Pancreas (tissue), 10 donors: Measurements from ENCODE around the gene BFSP2. TPM values are rescaled to one million over a fixed set of nuclear protein-coding genes. Genes with fewer than 3 reads are reported as not detected.

Experiments used
- ATAC-seq, 4 donors: fragments of 200-7000 bp; cut with Tn5 transposase; one replicate each; pipeline versions ENCODE4 v1.8.0 to v1.9.1; 2020; ENCODE audit warnings: mild to moderate bottlenecking in 4 of 4, moderate library complexity in 4 of 4
- DNase-seq, 6 donors: peaks; one replicate each; pipeline ENCODE4 v3.0.0-alpha.2; 2020
- FAIRE-seq: peaks from 2 replicates; lab custom pipeline; 2012; peaks lifted over from hg19 to GRCh38; lab: Jason Lieb, UNC
- H3K27ac ChIP-seq, 4 donors: fragments of 200-600 bp; sonication (generic); 1 replicate in 3 of 4; 2 replicates in 1 of 4; pipeline versions ENCODE4 v1.5.0 to v1.8.0; 2020
- H3K27me3 ChIP-seq, 4 donors: fragments of 200-600 bp; one replicate each; pipeline ENCODE4 v1.8.0; 2021
- H3K36me3 ChIP-seq, 3 donors: fragments of 200-600 bp; sonication (generic) in 1 of 3; one replicate each; pipeline versions ENCODE4 v1.5.0 to v1.8.0; 2020 to 2021
- H3K4me1 ChIP-seq, 3 donors: fragments of 200-600 bp; one replicate each; pipeline ENCODE4 v1.8.0; 2021
- H3K4me3 ChIP-seq, 4 donors: fragments of 200-600 bp; sonication (generic) in 2 of 4; one replicate each; pipeline versions ENCODE4 v1.5.0 to v1.8.0; 2020 to 2021
- H3K9me3 ChIP-seq, 4 donors: fragments of 200-600 bp; one replicate each; pipeline ENCODE4 v1.8.0; 2021
- CTCF ChIP-seq, 4 donors: fragments of 200-600 bp; sonication (generic) in 3 of 4; IDR thresholded peaks; one replicate each; pipeline versions ENCODE4 v1.5.0 to v1.8.0; 2021; ENCODE audit warnings: antibody characterized with exemption in 4 of 4
- WGBS, 2 donors: extraction: QIAGEN DNeasy Blood & Tissue Kit; methylation state at CpG; one replicate each; pipeline ENCODE4 v1.1.7; 2013; 5-methylcytosine and 5-hydroxymethylcytosine counted together
- intact Hi-C, 3 donors: fragments of 100-400 bp; cut with DNase I; formaldehyde crosslinking; loops; one replicate each; pipeline versions ENCODE4 v1.11.1 to v1.14.2; 2022
- polyA plus RNA-seq, 2 donors: library from polyadenylated mRNA; stranded (reverse); fragments of 200-250 nt; gene quantifications; one replicate each; pipeline ENCODE4 v1.2.3, GENCODE V29; 2013
- total RNA-seq, 6 donors: library from RNA; stranded (reverse); fragmentation: NEBNext Ultra II Directional in 4 of 6; extraction: Animal tissue kit (Norgen Biotek cat#: 25700) in 4 of 6; gene quantifications; one replicate each; pipeline versions ENCODE4 v1.2.1 to v1.2.4, GENCODE V29; 2021 to 2023
- donor health status: healthy with polysubstance abuse.
- donor health status: DM: no; HTN: no; CAD: no; lungs with moderate emphysema.
- donor health status: DM: no; HTN: no; CAD: no.
- donor health status: control.
- donor health status: control.
- donor health status: Bipolar disorder and iron deficiency.
- donor health status: DM: yes; HTN: yes; CAD: no.
- donor health status: DM: no; HTN: no; CAD: no.
- donor health status: DM: no; HTN: no; CAD: no.
- donor health status: DM: yes; HTN: yes; CAD: no.

The BFSP2 gene
- total and polyA plus RNA-seq, 8 donors = not detected

- Histone ChIP-seq H3K27me3 (no peaks in the 10 kb centered on the region), H3K27ac (no peak overlapping the region), H3K4me3 (no peak overlapping the region), H3K4me1 (peaks cover 8 to 19% (median 13%) of the 10 kb centered on the region in 3 donors), H3K9me3 (no peaks in the 10 kb centered on the region), H3K36me3 (no peaks in the 10 kb centered on the region)
- 69% methylated on average over 12 of the region's 12 CpGs for WGBS, 2 donors
- intact Hi-C loops = no loop called here
- FAIRE-seq (no peak), DNase-seq (no peak), ATAC-seq (peak; percentile 32 to 63 (median 39))
- TF ChIP-seq CTCF (IDR thresholded peaks at IDR 0.05) = no peak
Observed at GRCh38 chr3:133466531-133467386, 66.9 kb downstream of the BFSP2 start.

GRCh38 chr3:133467780-133468179 lies 67.9 kb downstream of the BFSP2 start:
- H3K27me3 ChIP-seq = no peaks in the 10 kb centered on the region
- 93 to 97% methylated on average over 2 of the region's 2 CpGs for WGBS, 2 donors
- no peaks in the 10 kb centered on the region for H3K9me3 ChIP-seq
- H3K27ac ChIP-seq = no peak overlapping the region
- H3K4me3 ChIP-seq = no peak overlapping the region
- ATAC-seq = no peak
- no peak for FAIRE-seq
- intact Hi-C loops = no loop called here
- no peaks in the 10 kb centered on the region for H3K36me3 ChIP-seq
- TF ChIP-seq CTCF (IDR thresholded peaks at IDR 0.05) = no peak
- H3K4me1 ChIP-seq = peaks cover 8 to 19% (median 13%) of the 10 kb centered on the region in 3 donors
- no peak for DNase-seq

- 77 to 78% methylated on average over 3 of the region's 3 CpGs for WGBS, 2 donors
- Histone ChIP-seq H3K27me3 (no peaks in the 10 kb centered on the region), H3K36me3 (no peaks in the 10 kb centered on the region), H3K4me1 (peaks cover 8 to 19% (median 13%) of the 10 kb centered on the region in 3 donors), H3K9me3 (no peaks in the 10 kb centered on the region), H3K4me3 (no peak overlapping the region), H3K27ac (peak overlapping the region in 1 of 4 donors; percentile 58)
- FAIRE-seq = no peak
- DNase-seq = no peak
- intact Hi-C loops = no loop called here
- TF ChIP-seq CTCF (IDR thresholded peaks at IDR 0.05) = no peak
- ATAC-seq = no peak
Observed at GRCh38 chr3:133468251-133468721, 68.4 kb downstream of the BFSP2 start.

GRCh38 chr3:133469140-133469731 lies 69.4 kb downstream of the BFSP2 start:
- H3K9me3 ChIP-seq = no peaks in the 10 kb centered on the region
- ATAC-seq (peak; percentile 62 to 82 (median 74)), FAIRE-seq (no peak), DNase-seq (peak in 2 of 6 donors; percentile 27 to 41)
- no peaks in the 10 kb centered on the region for H3K36me3 ChIP-seq
- H3K27ac ChIP-seq = peak overlapping the region in 2 of 4 donors; percentile 39 to 58
- peaks cover 8 to 19% (median 13%) of the 10 kb centered on the region in 3 donors for H3K4me1 ChIP-seq
- 35% methylated on average over 7 of the region's 7 CpGs for WGBS, 2 donors
- no peaks in the 10 kb centered on the region for H3K27me3 ChIP-seq
- intact Hi-C loops = no loop called here
- TF ChIP-seq CTCF (IDR thresholded peaks at IDR 0.05) = no peak
- no peak overlapping the region for H3K4me3 ChIP-seq
